ENCODE measurements around the gene GPR37. TPM values are rescaled to one million over a fixed set of nuclear protein-coding genes. Genes with fewer than 3 reads are reported as not detected.

GPR37 gene
- polyA plus RNA-seq, 1 donor from 2014 or later = 1.4 TPM

DNA sequence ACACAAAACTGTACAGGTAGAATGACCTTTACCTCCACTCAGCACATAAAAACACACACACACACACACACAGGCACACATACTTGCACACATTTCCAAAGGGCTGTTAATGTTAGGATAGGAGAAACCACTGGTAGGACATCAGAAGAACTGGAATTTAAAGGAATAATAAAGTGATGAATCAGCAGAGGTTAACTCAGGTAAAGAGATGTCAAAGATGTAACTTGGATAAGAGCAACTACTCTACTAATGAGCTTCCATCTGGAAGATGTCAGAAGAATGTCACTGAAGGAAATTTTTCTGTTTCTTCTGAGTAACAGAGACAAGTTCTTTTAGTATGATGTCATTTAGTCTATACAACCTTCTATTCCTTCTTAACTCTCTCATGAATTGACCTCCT lies 26.4 kb upstream of the GPR37 start:
- Histone ChIP-seq H3K79me2 (replicated peaks; ENCODE audit: insufficient read depth, low read length) (no peaks in the 10 kb centered on the region), H3K9me3 (ENCODE audit: low read length) (no peaks in the 10 kb centered on the region), H4K20me1 (ENCODE audit: insufficient read depth) (no peaks in the 10 kb centered on the region), H3K27me3 (ENCODE audit: insufficient read depth, low read depth, low read length) (no peaks in the 10 kb centered on the region), H3K36me3 (ENCODE audit: insufficient read depth, low read length) (no peaks in the 10 kb centered on the region), H3F3A (ENCODE audit: insufficient read depth, low read length, poor library complexity, severe bottlenecking) (no peaks in the 10 kb centered on the region), H3K9ac (ENCODE audit: low read length) (no peak overlapping the region), H2AFZ (ENCODE audit: low read depth, low read length) (no peak overlapping the region), H3K4me3 (ENCODE audit: low read length) (no peak overlapping the region), H3K9me2 (ENCODE audit: insufficient read depth, low read length) (no peaks in the 10 kb centered on the region), H3K27ac (ENCODE audit: low read length) (no peak overlapping the region), H3K4me2 (ENCODE audit: low read length) (no peak overlapping the region)
- TF ChIP-seq TAF1 (IDR thresholded peaks at IDR 0.05; ENCODE audit: low read depth) = no peak
- TF ChIP-seq SMC3 (conservative IDR thresholded peaks at IDR 0.05; ENCODE audit: poor library complexity) = no peak
- TF ChIP-seq RAD21 (conservative IDR thresholded peaks at IDR 0.05) = no peak
- TF ChIP-seq EP300 (conservative IDR thresholded peaks at IDR 0.05; ENCODE audit: poor library complexity, severe bottlenecking) = no peak
- TF ChIP-seq, protein P1, sequence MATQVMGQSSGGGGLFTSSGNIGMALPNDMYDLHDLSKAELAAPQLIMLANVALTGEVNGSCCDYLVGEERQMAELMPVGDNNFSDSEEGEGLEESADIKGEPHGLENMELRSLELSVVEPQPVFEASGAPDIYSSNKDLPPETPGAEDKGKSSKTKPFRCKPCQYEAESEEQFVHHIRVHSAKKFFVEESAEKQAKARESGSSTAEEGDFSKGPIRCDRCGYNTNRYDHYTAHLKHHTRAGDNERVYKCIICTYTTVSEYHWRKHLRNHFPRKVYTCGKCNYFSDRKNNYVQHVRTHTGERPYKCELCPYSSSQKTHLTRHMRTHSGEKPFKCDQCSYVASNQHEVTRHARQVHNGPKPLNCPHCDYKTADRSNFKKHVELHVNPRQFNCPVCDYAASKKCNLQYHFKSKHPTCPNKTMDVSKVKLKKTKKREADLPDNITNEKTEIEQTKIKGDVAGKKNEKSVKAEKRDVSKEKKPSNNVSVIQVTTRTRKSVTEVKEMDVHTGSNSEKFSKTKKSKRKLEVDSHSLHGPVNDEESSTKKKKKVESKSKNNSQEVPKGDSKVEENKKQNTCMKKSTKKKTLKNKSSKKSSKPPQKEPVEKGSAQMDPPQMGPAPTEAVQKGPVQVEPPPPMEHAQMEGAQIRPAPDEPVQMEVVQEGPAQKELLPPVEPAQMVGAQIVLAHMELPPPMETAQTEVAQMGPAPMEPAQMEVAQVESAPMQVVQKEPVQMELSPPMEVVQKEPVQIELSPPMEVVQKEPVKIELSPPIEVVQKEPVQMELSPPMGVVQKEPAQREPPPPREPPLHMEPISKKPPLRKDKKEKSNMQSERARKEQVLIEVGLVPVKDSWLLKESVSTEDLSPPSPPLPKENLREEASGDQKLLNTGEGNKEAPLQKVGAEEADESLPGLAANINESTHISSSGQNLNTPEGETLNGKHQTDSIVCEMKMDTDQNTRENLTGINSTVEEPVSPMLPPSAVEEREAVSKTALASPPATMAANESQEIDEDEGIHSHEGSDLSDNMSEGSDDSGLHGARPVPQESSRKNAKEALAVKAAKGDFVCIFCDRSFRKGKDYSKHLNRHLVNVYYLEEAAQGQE (IDR thresholded peaks at IDR 0.05; ENCODE audit: borderline replicate concordance) = no peak
- TF ChIP-seq MXI1 (conservative IDR thresholded peaks at IDR 0.05; ENCODE audit: poor library complexity, severe bottlenecking) = no peak
- no peak for TF ChIP-seq POLR2AphosphoS5 (IDR thresholded peaks at IDR 0.05)
- TF ChIP-seq EZH2 (IDR thresholded peaks at IDR 0.05; ENCODE audit: borderline replicate concordance, insufficient read depth, low read length, poor library complexity, severe bottlenecking) = no peak
- TF ChIP-seq, protein P2, sequence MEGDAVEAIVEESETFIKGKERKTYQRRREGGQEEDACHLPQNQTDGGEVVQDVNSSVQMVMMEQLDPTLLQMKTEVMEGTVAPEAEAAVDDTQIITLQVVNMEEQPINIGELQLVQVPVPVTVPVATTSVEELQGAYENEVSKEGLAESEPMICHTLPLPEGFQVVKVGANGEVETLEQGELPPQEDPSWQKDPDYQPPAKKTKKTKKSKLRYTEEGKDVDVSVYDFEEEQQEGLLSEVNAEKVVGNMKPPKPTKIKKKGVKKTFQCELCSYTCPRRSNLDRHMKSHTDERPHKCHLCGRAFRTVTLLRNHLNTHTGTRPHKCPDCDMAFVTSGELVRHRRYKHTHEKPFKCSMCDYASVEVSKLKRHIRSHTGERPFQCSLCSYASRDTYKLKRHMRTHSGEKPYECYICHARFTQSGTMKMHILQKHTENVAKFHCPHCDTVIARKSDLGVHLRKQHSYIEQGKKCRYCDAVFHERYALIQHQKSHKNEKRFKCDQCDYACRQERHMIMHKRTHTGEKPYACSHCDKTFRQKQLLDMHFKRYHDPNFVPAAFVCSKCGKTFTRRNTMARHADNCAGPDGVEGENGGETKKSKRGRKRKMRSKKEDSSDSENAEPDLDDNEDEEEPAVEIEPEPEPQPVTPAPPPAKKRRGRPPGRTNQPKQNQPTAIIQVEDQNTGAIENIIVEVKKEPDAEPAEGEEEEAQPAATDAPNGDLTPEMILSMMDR (IDR thresholded peaks at IDR 0.05; ENCODE audit: poor library complexity, severe bottlenecking) = no peak

DNA sequence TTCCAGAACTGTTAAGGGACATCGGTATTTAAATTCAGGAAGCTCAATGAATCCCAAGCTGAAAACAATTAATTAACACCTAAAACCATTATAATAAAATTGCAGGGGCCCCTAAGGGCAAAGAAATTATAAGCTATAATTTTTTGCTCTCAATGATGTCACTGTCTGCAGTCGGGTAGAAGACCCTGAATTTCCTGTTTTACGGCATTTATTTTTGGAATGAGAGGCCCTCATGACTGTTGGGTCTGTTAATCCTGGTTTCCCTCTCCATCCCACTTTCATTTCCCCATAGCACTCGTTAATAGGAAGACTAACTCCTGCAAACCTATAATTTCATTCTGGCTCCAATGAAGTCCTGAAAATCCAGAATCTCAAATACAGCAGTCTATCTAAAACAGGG lies 25.8 kb upstream of the GPR37 start:
- no peaks in the 10 kb centered on the region for H3F3A ChIP-seq (ENCODE audit: insufficient read depth, low read length, poor library complexity, severe bottlenecking)
- no peak overlapping the region for H3K9ac ChIP-seq (ENCODE audit: low read length)
- H3K9me2 ChIP-seq (ENCODE audit: insufficient read depth, low read length) = no peaks in the 10 kb centered on the region
- TF ChIP-seq EP300 (conservative IDR thresholded peaks at IDR 0.05; ENCODE audit: poor library complexity, severe bottlenecking) (no peak), MXI1 (conservative IDR thresholded peaks at IDR 0.05; ENCODE audit: poor library complexity, severe bottlenecking) (no peak), EZH2 (IDR thresholded peaks at IDR 0.05; ENCODE audit: borderline replicate concordance, insufficient read depth, low read length, poor library complexity, severe bottlenecking) (no peak), RAD21 (conservative IDR thresholded peaks at IDR 0.05) (no peak), SMC3 (conservative IDR thresholded peaks at IDR 0.05; ENCODE audit: poor library complexity) (no peak), TAF1 (IDR thresholded peaks at IDR 0.05; ENCODE audit: low read depth) (no peak), POLR2AphosphoS5 (IDR thresholded peaks at IDR 0.05) (no peak)
- TF ChIP-seq, protein P2 (IDR thresholded peaks at IDR 0.05; ENCODE audit: poor library complexity, severe bottlenecking) = no peak
- TF ChIP-seq, protein P1 (IDR thresholded peaks at IDR 0.05; ENCODE audit: borderline replicate concordance) = no peak
- no peaks in the 10 kb centered on the region for H3K9me3 ChIP-seq (ENCODE audit: low read length)
- H3K4me3 ChIP-seq (ENCODE audit: low read length) = no peak overlapping the region
- no peaks in the 10 kb centered on the region for H3K36me3 ChIP-seq (ENCODE audit: insufficient read depth, low read length)
- no peaks in the 10 kb centered on the region for H3K79me2 ChIP-seq (replicated peaks; ENCODE audit: insufficient read depth, low read length)
- H3K27me3 ChIP-seq (ENCODE audit: insufficient read depth, low read depth, low read length) = no peaks in the 10 kb centered on the region
- no peaks in the 10 kb centered on the region for H4K20me1 ChIP-seq (ENCODE audit: insufficient read depth)
- no peak overlapping the region for H2AFZ ChIP-seq (ENCODE audit: low read depth, low read length)
- no peak overlapping the region for H3K27ac ChIP-seq (ENCODE audit: low read length)
- no peak overlapping the region for H3K4me2 ChIP-seq (ENCODE audit: low read length)
